SU-DHL-6 (cell line): ENCODE measurements around the gene ANKH.
"Not testable (repeated sequence)": the region's sequence is repeated elsewhere in the genome, so short reads cannot be mapped to it uniquely, and the experiment has no call there.

Experiments
- CTCF ChIP-seq: fragments of 200-600 bp; sonication (generic); IDR thresholded peaks from one replicate; pipeline ENCODE4 v1.5.1; 2017; ENCODE audit warnings: antibody characterized with exemption, mild to moderate bottlenecking, low read length, moderate library complexity; ENCODE audit not compliant: insufficient read depth, poor library complexity, severe bottlenecking
- EZH2phosphoT487 ChIP-seq: fragments of 200-600 bp; sonication (generic), shearing (Covaris generic); conservative IDR thresholded peaks from 2 replicates; pipeline ENCODE4 v1.6.1; 2018; ENCODE audit warnings: mild to moderate bottlenecking, antibody characterized with exemption, low read length, moderate library complexity, mixed read lengths

- not testable (repeated sequence) for TF ChIP-seq CTCF, EZH2phosphoT487
These were observed 47.5 kb upstream of the ANKH start for GRCh38 chr5:14919106-14919505.
